HG03378 (cell line): ENCODE measurements around the gene TMEFF2.
A peak's percentile ranks its signal among the peaks of the same experiment; 100 is the strongest.

ENCODE experiments used
- ATAC-seq: cut with Tn5 transposase; IDR thresholded peaks from one replicate; pipeline ENCODE4 v1.9.1; 2021; ENCODE audit warnings: mild to moderate bottlenecking, moderate library complexity; ENCODE audit not compliant: unreplicated experiment

Gene TMEFF2

DNA sequence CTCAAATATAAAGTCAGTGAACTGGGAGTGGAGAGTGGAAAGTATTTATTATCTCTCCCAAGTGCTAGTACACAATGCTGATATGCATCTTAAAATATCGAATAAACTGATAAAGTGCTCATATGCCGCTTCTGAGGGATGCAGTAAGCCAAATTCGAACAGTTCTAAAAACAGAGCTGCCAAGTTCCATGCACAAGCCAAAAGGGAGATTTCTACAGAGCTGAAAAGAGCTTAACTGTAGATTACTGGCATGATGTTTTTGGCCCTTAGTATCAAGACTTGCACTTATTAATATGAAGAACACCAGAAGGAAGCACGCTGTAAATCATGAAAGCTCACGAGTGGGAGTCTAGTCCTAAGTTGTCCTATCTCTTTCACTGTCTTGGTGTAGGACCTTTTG, 7.9 kb downstream of the TMEFF2 start:
- ATAC-seq = no peak

GRCh38 chr2:192184349-192184748, 10.4 kb downstream of the TMEFF2 start:
- no peak for ATAC-seq

- no peak for ATAC-seq
These were observed 11.4 kb downstream of the TMEFF2 start for GRCh38 chr2:192183296-192183695.

DNA sequence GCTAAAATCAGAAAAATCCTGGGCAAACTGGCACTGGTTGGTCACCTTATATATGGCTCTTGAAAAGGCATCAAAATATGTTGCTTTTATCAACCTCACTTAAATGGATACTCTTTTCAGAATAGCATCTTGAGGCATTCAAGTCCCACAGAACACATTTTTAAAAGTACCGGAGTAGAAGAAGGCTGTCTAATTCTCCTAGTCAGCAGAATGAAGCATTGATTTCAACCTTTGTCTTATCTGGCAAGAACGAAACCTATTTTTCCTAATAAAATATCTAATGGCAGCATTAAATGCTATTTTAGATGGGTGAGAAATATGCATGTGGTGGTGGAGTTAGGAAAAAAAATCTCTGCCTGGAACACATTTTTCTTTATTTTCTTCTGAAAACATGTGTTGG, 27.8 kb downstream of the TMEFF2 start:
- no peak for ATAC-seq

DNA sequence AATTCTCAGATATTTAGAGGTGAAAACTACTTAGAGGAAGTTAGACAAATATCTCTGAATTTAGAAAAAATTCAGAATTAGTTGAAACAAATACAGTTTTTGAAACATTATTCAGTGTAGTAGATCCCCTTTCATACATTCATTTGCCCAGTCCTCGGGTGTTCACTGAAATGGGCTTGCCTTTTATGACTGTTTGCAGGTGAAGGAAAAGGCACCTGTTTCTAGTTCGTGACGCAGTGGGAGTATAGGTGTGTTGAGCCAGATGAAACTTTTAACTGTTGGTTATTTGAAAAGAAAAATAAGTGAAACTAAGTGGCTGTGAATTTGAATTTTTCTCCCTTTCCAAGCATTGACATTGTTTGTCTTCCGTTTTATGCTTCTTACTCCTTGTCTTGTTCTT, 28.9 kb downstream of the TMEFF2 start:
- no peak for ATAC-seq

DNA sequence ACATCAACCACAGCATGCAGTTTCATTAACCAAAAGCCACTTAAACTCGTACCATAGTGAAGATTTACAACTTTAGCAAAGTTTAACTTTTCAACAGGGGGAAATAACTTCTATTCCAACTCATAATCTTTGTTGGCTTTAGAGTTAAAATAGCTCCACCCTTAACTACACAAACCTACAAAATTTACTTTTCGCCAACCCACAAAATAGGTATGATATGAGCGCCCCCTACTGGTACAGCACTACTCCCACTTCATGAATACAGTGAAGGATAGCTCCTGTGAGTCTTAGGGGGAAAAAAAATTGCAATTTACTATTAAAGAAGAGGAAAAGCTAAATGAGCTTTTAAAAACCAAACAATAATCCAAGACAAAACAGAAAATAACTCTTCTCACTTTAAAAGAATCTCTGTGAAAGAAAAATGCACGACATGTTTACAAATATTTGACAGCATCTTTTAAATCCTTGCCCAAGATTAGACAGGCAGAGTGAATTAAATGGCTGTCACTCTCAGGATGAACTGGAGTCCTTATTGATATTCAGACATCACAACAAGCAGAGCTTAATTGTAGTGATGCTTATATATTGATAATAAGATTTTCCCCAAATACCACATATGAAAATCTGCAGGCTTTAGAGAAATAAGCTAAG, 32.2 kb downstream of the TMEFF2 start:
- ATAC-seq = peak; percentile 79

DNA sequence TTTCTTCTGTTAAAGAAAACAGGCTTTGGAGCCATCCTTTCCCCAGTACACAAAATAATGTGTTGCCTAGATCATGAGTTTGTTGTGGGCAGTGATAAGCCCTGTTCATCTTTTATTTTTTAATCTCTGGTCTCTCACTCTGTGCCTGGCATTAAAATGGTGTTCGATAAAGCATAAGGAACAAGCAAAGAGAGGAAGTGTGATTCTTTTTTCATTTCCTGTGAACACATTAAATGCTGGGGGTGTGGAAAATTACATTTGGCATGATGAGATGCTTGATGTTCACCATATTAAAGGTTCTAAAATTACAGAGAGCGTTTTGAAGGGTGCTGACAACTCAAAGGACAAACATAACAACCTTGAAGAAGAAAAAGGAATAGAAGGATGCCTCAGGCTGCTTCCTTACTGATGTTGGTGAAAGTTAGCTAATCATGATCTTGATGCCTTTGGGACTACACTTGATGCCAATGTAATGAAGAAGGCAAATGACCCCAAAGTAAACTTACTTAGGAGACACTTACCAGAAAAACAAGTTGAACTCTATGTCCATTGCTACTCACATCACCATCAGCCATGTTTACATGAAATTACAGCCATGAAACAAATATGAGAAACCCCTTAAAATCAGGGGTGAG, 33.0 kb downstream of the TMEFF2 start:
- no peak for ATAC-seq

DNA sequence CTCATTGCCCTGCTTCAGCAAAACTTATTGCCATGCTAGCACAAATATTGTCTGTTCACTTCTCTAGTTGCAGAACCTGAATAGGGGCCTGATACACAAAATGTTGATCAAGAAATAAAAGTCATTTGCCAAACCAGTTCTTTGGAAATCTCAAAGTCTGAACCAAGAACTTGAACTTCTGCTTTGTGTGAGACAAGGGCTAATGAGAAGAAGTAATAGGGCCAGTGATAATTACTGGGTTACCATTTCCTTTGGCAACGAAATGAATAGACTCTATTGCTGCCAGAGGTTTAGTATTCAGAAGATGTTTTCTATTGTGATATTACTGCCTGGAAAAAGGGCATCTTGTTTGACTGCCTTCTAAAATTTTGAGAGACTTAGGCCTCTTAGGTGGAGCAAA, 35.0 kb downstream of the TMEFF2 start:
- no peak for ATAC-seq

- ATAC-seq = no peak
These were observed 35.5 kb downstream of the TMEFF2 start for GRCh38 chr2:192159208-192159607.

GRCh38 chr2:192157776-192158175, 37.0 kb downstream of the TMEFF2 start:
- no peak for ATAC-seq

- ATAC-seq = no peak
These were observed 39.1 kb downstream of the TMEFF2 start for GRCh38 chr2:192155511-192156118.

GRCh38 chr2:192153561-192153960, 41.2 kb downstream of the TMEFF2 start:
- ATAC-seq = no peak

GRCh38 chr2:192151853-192152252, 42.9 kb downstream of the TMEFF2 start:
- ATAC-seq = peak; percentile 58

- ATAC-seq = no peak
These were observed 44.6 kb downstream of the TMEFF2 start for GRCh38 chr2:192150166-192150565.

DNA sequence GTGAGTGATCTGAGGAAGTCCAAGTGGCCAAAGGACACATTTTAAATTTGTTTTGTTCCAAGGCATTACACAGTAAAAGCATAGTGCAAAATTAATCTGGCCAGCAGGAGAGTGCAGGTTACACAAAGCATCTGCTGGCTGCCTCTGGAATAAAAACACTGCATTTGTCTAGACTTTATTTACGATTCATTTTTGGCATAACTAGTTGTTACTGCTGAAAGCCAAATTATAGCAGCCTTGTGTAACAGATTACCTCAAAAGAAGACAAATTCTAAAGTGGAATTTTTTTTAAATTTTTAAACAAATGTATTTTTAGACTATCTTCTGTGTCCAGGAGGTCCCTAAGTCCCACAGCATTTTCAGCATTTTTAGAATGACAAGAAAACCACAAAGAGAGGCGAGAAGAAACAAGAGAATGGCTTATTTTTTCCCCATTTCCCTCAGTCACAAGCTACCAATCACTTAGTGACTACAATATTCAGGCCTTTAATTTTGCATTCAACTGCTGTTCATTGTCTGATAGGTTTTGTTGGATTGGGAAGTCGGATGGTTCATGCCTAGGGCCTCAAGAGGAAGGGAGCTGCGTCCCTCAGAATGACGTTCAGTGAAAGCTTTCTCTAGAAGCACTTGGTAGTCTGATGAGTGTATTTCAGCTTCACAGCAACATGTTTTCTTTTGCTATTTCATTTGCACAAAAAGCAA, 46.0 kb downstream of the TMEFF2 start:
- no peak for ATAC-seq

GRCh38 chr2:192148241-192148619, 46.5 kb downstream of the TMEFF2 start:
- no peak for ATAC-seq

DNA sequence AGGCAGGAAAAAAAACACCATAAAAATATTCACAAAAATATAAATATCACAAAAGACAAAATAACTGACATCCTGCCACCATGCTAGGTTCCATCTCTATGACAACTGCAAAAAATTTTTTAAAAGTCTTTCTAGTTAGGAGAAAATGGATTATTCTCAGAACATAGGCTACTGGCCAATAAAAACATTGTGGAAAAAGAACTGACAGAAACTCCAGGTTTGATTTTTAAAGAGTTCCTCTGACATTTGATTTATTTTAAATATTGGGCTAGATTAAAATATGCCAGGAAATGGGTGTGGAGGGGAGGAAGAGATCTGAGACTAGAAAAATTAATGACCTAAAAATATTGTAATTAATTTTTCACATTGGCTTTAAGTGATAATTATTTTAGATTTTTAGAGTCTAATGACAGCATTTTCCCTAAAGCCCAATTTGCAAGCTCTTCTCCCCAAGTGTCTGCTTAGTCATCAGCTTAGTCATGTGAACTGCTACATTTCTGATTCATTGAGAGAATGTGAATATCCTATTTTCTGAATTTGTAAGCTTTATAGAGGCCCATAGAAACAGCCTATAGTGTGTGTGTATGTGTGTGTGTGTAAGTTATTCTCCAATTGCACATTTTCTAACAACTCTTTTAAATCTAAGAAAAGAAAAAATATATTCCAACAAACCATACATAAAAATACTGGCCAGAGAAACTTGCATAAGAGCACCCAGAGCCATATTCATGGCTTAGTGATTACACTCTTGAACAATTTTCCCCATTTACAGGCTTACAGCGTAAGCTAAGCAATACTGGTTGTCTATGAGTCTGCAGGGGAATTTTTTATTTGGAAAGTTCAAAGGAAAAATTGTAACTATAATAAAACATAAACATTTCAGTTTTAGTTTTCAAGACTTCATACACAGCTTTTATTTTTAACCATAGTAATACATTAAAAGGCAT, 48.4 kb downstream of the TMEFF2 start:
- no peak for ATAC-seq

DNA sequence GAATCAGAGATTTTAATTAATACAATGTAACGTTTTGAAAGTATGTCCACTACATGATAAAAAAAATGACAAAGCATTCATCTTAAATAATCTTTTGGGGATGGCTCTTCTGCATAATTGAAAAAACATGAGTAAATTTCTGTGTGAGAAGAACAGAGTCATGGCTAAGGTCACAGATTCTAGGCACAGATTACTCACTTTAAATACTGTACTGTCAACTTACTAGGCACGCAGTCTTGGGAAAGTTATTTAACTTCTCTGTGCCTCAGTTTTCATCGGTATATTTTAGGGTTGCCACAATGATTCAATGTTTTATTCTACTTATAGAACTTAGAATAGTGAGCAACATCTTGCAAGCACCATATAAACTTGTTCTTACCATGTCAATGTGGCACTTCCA, 49.2 kb downstream of the TMEFF2 start:
- no peak for ATAC-seq

DNA sequence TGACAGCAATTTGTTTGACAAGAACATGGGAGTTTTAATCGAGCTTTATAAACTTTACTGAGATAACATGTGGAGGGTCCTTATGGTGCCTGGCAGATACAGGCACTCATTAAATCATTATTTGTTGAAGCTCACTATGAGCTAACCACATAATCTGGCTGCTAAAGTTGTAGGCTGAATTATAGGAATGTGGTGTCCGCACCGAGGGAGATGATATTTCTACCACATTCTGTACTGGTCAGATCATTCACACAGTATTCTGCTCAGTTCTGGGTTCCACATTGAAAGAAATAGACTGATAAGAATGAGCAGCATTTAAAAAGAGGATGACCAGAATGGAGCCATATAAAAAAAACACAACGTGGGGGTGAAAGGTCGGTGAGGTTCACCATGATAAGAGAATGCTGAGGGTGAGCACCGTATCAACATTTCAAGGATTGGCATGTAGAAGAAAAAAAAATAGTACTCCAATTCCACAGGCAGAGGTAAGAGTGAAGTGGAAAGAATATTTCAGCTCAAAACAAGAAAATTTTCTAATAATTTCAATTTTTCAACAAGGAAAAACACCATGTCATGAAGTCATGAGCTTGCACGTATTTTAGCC, 54.4 kb downstream of the TMEFF2 start:
- no peak for ATAC-seq

GRCh38 chr2:192139813-192140212, 54.9 kb downstream of the TMEFF2 start:
- no peak for ATAC-seq
